Right forelimb (tissue), 1 donor: ENCODE data around the gene RNH1.
A peak's percentile ranks its signal among the peaks of the same experiment; 100 is the strongest.

Experiments
- DNase-seq: peaks from one replicate; pipeline ENCODE4 v3.0.0-alpha.2; 2018

Gene RNH1

GRCh38 chr11:506995-507726, at the start of gene RNH1:
RNH1 (minus strand) TSS chr11:507242; CDS start chr11:502162, 5,080 bp downstream.
- DNase-seq, result peak; percentile 100

- no peak for DNase-seq
Measured at GRCh38 chr11:555780-556661, 49.0 kb upstream of the RNH1 start.

DNA sequence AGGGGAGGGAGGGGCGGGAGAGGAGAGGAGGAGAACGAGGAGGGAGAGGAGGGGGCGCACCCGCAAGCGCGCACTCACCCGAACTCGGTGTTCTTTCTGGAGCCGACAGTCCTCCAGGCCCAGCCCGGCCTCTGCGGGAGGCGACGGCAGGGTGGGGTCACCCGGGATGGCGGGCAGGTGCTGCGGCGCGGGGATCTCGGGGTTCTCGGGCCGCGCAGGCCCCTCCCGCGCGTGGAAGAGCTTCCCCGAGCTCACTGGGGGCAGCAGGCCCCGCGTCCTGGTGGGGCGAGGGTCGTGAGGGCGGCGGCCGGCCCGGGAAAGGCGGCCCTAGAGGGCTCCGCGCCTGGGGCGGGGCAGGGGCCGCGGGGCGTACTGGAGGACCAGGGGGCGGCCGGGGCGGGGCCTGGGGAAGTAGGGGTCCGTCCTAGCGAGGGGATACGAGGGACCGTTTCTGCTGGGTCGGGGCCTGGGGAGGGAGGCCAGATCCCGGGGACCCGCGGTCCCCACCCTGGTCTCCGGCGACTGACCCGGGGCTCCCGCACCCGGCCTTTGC, 48.3 kb upstream of the RNH1 start:
- no peak for DNase-seq

DNA sequence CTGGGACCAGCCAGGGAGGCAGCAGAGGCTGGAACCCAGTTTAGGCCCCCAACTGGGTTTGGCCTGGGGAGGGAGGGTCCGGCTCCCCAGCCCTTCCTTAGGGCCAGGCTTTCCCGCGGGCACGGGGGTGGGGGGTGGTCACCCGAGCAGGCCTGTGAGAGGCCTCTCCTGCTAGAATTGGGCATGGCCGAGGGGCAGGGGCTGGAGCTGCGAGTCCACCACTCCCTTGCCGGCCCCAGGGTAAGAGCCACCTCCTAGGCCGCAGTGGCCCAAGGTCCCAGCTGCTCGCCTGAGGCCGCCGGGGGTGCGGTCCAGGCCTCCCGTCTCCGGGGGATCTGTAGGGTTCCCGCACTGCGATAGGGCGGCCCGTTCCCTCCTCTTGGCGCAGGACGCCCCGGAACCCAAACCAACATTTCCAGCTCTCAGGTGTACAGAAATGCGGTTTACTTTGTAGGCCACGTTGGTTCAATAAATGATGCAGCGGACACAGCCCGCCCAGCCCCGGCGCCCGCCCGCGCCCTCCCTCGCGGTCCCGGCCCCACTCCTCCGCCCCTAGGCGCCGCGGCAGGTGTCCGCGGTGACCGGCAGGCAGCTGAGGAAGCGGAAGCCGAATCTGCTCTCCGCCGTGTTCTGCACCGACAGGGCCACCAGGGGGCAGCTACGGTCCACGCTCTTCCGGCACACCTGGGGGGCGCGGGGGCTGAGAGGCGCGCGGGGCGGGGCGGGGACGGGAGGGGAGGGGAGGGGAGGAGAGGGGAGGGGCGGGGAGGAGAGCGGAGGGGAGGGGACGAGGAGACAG, 47.6 kb upstream of the RNH1 start:
- no peak for DNase-seq

DNA sequence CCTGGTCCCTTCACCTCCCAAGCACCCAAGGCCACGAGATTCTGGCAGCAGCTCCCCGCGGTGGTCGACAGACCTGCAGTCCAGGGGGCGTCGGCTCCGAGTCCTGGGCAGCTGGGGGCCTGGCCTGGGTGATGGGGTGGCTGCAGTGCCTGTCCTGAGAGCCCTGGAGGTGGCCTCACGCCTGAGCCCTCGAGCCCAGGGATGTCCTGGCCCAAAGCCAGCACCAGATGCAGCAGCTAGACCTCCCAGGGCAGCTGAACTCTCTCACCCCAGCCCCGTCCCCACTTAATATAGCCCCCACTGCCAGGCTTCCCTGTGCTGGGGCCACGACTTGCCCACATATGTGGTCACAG, 46.9 kb upstream of the RNH1 start:
- no peak for DNase-seq

- DNase-seq, result no peak
Measured at GRCh38 chr11:553083-553987, 46.3 kb upstream of the RNH1 start.

- DNase-seq, result no peak
Measured at GRCh38 chr11:551596-551995, 44.6 kb upstream of the RNH1 start.

DNA sequence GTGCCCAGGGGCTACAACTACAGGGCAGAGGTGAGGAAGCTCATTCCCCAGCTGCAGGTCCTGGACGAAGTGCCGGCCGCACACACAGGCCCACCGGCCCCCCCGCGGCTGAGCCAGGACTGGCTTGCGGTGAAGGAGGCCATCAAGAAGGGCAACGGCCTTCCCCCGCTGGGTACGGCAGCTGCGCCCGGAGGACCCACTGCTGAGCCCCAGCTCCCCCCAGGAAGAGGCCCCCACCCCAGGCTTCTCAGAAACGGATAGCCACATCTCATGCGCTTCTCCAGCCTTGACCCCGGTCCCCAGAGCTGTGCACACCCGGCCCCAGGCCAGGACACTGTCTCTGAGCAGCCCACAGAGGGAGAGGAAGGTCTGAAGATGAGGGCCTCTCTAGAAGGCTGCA, 44.1 kb upstream of the RNH1 start:
- no peak for DNase-seq

GRCh38 chr11:550746-551085, 43.7 kb upstream of the RNH1 start:
- no peak for DNase-seq

DNA sequence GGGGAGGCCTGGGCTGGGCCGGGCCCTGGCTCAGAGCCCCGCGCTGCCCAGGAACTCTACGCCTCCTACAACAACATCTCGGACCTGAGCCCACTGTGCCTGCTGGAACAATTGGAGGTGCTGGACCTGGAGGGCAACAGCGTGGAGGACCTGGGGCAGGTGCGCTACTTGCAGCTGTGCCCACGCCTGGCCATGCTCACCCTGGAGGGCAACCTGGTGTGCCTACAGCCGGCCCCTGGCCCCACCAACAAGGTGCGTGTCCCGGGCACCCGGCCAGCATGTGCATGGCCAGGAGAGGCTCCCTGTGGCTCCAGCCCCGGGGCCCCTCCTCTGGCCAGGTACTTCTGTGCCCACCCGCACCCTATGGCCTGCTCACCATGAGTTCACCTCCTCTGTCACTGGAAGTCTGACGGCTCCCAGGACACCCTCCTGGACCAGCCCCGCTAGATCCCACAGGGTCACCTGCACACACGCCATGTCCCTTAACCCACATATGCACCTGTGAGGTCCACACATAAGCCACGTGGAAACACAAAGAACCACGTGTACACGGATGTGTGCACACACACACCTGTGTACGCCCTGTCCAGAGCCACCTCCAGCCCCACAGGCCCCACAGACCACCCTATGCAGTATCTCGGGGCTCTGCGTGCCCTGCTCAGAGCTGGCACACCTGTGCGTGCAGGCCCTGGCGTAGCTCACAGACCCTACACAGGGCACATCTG, 43.1 kb upstream of the RNH1 start:
- DNase-seq, result no peak

GRCh38 chr11:548700-549603, 41.9 kb upstream of the RNH1 start:
- DNase-seq, result no peak

GRCh38 chr11:545171-545570, 38.1 kb upstream of the RNH1 start:
- no peak for DNase-seq

GRCh38 chr11:544817-545166, 37.8 kb upstream of the RNH1 start:
- no peak for DNase-seq

GRCh38 chr11:541433-541885, 34.4 kb upstream of the RNH1 start:
- DNase-seq, result no peak

DNA sequence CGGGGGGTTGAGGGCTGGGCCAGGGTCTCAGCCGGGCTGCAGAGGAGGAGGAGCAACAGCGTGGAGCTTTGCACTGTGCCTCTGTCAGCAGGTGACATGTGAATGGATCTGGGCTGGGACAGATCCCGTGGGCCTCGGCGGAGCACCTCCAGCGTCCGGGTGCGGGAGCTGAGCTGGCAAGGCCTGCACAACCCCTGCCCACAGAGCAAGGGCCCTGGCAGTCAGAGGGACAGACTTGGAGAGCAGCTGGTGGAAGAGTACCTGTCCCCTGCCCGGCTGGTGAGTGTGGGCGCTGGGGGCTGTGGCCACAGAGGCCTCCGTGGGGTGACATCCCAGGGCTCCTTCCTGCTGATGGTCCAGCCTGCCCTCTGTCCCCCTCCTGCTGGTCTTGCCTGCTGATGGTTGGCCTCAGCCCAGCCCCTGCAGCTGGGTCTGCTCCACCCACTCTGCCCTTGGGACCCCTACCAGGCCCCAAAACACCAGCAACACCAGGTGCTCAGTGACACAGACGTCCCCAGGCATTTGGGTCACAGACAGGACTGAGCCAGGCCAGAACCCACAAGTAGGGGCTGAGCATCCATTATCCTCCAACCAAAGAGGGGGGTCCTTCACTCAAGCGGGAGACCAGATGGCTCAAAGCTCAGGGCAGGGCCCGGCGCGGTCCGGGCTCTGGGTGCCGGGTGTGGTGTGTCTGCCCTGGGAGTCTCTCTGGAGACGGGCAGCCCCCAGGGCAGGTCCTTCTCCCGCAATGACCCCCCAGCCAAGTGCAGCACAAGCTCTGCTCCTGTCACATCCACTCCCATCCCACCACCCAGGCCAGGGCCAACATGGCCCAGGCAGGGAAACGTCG, 33.8 kb upstream of the RNH1 start:
- peak; percentile 40 for DNase-seq

- DNase-seq, result peak; percentile 31
Measured at GRCh38 chr11:539971-540481, 33.0 kb upstream of the RNH1 start.

DNA sequence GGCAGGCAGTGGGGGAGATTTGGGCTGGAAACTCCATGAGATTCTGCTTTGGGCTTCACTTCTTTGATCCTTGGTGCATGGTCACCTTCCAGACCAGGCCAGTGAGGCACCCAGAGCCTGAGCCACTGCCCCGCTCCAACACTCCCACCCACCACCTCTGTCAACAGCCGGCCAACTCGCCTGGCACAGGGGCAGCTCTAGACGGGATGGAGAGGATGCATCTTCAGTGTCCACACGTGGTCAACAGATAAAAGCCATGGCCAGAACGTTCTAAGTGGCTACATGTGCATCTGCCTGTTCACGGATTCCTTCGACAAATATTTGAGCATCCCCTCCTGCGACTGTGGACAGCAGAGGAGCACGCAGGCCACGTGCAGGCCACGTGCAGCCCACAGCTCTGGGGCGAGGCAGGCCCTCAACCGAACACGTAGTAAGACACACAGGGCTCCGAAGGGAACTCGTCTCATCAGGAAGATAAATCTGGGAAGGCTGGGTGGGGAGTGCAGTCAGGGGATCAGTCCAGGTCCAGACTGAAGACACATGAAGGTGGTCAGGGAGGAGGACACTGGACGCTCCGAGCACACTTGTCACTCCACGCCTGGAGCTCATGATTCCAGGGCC, 31.5 kb upstream of the RNH1 start:
- DNase-seq, result peak; percentile 39

DNA sequence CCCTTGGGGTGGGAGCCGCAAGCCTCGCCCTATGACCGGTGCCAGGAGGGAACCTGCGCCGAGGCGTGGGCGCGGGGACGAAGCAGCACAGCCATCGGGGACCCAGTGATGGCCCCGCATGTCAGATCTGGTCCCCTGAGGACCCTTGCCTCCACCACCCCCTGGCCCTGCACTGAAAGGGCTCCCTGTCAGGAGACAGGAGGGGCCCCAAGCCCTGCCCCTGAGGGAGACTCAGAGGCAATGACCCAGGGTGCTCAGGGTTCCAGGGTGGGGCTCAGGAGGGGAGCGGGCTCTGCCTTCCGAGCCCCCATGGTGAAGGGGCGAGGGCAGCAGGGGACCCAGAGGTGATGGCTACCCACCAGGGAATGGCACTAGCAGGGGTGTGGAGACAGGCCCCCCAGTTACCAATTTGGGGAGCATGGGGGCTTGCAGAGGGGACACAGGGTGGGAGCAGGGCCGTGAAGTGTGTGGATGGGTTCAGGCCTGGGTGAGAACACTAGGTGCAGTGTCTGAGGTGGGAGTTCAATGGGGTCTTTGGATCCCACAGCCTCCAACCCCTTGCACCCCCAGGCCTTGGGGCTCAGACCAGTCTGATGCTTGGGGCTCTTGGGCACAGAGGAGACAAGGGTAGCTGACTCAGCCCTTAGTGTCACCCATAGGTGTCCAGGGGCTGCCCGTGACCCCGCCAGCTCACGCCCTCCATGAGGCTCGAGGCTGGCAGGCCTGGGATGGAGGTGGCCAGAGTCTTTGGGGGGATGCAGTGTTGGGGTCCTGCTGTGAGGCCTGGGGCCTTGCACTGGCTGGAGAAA, 30.8 kb upstream of the RNH1 start:
- DNase-seq, result peak; percentile 45
